ENCODE measurements around the gene FHOD1. TPM values are rescaled to one million over a fixed set of nuclear protein-coding genes. Genes with fewer than 3 reads are reported as not detected.

The FHOD1 gene
- total RNA-seq, 1 donor from 2014 or later: 46.4 TPM

- no peak for DNase-seq (ENCODE audit: low spot score)
Measured at GRCh38 chr16:67277294-67277998, 30.2 kb upstream of the FHOD1 start.

DNA sequence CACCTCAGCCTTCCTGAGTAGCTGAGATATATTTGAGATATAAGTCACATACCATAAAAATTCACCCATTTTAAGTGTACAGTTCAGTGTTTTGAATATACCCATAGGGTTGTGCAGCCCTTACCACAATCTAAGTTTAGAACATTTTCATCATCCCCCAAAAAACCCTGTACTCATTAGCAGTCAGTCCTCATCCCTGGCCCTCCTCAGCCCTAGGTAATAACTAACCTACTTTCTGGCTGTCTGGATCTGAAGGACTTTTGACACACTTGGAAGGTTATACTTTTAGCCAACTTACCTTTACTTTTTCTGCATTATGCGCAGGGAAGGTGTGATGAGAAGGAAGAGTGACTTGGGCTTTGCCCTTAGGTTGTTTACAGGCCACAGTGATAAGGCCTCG is 28.0 kb upstream of the FHOD1 start:
- DNase-seq (ENCODE audit: low spot score): no peak

- no peak for DNase-seq (ENCODE audit: low spot score)
Measured at GRCh38 chr16:67271446-67271845, 24.2 kb upstream of the FHOD1 start.

DNA sequence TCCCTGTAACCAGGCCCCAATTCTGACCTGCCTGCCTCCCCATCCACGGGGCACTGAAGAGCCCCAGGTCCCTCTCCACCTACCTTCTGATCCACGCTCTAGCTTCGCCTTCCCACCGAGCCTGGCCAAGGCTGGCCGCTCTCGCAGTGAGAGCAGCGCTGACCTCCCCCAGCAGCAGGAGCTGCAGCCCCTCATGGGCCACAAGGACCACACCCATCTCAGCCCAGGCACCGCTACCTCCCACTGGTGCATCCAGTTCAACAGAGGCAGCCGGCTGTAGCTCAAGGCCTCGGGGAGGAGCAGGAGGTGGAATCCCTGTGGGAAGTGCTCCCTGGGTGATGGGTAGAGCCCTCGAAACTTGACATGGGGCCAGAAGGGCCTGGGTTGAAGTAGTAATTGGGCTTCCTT is 23.7 kb upstream of the FHOD1 start:
- DNase-seq (ENCODE audit: low spot score): no peak

DNA sequence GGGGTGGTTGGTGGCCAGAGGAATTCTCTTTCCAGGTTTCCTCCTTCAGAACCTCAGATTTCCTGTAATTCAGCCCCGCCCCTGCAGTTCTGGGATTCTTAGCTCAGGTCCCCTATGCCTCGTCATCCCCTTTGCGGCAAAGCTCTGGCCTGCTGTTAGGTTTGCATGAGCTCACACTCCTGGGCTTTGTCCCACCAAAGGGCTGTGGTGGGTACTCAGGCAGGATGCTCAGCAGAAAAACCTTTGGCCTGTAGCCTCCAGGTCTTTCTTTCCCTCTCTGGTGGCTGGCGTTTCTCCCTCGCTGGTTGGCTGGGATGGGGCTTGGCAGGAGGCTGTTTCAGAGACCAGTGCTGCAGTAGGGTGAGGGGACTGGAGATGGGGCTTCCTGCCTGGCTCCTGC is 22.5 kb upstream of the FHOD1 start:
- no peak for DNase-seq (ENCODE audit: low spot score)

DNA sequence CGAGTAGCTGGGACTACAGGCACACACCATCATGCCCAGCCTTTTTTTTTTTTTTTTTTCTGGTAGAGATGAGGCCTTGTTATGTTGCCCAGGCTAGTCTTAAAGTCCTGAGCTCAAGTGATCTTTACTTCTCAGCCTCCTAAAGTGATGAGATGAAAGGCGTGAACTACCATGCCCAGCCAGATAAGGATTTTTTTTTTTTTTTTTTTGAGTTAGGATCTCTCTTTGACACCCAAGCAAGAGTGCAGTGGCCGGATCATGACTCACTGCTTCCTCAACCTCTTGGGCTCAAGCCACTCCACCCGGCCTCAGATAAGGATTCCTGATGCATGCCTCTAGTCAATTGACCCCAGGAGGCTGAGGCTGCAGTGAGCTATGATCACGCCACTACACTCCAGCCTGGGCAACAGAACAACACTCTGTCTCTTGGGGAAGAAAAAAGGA is 20.9 kb upstream of the FHOD1 start:
- DNase-seq (ENCODE audit: low spot score): peak; percentile 67

GRCh38 chr16:67265834-67266233 is 18.6 kb upstream of the FHOD1 start:
- no peak for DNase-seq (ENCODE audit: low spot score)

DNA sequence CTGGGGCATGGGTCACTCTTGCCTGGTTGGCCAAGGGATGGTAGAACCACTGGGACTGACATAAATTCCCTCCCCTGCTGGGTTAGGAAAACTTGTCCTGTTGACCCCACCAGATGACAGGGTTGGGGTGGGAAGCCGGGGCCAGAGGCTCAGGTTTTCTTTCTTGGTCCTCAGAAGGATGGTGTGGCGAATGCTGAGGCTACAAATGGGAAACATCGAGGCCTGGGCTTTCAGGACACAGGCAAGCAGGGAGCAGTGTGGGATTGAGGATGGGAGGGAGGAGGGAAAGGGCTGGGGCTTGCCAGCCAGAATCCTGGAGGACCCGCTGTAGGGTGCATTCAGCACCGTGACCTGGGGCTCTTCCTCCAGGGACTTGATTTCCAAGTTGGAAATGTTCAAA is 17.6 kb upstream of the FHOD1 start:
- no peak for DNase-seq (ENCODE audit: low spot score)

DNA sequence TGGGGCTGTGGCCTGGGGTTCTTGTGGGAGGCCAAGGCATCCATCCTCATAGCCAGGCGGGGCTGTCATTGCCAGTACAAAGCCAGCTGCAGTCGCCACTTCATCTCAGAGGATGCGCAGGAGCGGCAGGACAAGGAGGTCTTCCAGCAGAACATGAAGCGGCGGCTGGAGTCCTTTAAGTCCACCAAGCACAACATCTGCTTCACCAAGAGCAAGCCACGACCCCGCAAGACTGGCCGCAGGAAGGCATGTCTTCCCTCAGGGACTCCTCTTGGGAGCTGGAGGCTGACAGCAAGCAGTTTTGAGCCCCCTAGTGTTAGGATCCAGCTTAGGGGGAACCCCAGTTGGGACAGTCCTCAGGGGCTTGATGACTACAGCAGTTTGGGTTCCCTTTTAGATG is 17.0 kb upstream of the FHOD1 start:
- DNase-seq (ENCODE audit: low spot score): no peak

DNA sequence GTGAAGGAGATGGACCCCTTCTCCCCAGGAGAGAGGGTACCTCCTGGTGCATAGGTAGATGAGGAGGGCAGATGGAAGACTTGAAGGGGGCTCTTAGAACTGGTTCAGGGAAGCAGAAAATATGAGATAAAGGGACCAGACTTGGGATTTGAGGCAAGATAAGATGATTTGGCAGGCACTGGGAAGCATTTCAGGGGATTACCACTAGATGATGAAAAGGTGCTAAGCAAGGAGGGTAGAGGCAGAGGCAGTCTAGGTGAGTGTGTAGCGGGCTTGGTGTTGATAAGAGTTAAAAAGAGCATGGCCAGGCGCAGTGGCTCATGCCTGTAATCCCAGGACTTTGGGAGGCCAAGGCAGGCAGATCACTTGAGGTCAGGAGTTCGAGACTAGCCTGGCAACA is 15.9 kb upstream of the FHOD1 start:
- no peak for DNase-seq (ENCODE audit: low spot score)

DNA sequence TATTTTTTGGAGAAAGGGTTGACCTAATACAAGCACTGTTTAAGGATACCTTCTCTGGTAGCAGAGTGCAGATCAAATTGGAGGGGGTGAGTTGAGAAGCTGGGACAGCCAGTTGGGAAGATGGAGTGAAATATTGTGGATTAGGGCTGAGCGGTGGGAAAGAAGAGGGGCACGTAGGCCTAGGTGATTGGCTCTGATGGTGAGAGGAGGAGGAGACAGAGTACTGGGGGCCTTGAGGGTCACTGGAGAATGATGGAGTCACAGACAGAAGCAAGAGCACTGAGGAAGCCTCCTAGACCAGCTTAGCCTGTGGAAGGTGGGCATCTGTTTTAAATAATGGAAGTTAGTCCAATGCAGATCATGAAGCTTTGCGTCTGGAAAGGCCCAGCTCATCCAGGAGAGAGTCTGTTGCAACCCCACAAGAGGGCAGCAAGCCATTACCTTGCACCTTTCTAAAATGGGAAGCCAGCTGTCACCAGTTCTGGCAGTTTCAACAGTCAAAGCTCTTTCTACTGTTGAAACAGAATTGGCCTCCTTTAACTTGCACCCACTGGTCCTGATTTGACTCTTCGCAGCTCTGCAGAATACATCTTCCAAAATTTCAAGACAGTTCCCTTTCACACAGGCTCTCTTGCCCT is 13.3 kb upstream of the FHOD1 start:
- DNase-seq (ENCODE audit: low spot score): peak; percentile 46

DNA sequence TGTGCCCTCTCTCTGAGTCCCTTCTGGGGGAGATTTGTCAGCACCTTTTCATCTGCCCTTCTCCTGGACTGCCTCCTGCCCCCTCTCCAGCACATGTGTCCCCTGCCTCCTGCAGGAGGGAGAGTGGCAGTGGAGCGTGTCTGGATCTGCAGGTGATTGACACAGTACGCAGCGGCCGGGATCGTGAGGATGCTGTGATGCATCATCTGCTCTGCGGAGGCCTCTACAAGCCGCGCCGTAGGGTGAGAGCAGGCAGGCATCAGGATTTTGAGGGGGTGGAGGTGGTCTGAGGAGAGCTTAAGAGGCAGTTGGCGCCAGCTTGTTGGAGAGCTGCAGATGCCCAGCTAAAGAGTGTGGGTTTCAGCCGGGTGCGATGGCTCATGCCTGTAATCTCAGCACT is 12.4 kb upstream of the FHOD1 start:
- no peak for DNase-seq (ENCODE audit: low spot score)

DNA sequence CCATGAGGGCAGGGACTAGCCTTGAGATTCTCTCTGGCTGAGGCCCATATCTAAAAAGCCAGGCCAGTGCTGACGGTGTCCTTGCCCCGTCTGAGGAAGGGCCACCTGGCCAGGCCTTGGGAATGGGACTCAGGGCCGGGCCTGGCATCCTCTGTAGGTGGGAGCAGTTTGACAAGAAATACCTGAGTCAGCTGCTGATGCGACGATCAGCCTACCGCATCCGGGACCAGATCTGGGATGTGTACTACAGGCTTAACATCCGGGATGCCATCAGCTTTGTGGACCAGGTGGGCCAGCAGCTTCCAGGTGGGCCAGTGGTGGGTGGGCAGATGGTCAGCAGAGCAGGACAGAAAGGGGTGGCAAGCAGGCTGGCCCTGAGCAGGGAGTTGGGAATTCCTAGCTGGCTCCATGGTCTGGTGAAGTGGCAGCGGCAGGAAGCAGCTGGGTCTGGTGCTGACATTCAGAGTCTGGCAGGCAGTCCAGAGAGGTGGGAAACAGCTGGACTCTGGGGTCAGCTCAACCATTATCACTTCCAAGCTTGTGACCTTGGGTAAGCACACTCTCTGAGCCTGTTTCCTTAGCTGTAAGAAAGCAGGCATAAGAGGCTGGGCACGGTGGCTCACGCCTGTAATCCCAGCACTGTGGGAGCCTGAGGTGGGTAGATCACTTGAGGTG is 11.0 kb upstream of the FHOD1 start:
- no peak for DNase-seq (ENCODE audit: low spot score)

- no peak for DNase-seq (ENCODE audit: low spot score)
Measured at GRCh38 chr16:67257486-67258160, 10.3 kb upstream of the FHOD1 start.

GRCh38 chr16:67256701-67257230 is 9.5 kb upstream of the FHOD1 start:
- no peak for DNase-seq (ENCODE audit: low spot score)

DNA sequence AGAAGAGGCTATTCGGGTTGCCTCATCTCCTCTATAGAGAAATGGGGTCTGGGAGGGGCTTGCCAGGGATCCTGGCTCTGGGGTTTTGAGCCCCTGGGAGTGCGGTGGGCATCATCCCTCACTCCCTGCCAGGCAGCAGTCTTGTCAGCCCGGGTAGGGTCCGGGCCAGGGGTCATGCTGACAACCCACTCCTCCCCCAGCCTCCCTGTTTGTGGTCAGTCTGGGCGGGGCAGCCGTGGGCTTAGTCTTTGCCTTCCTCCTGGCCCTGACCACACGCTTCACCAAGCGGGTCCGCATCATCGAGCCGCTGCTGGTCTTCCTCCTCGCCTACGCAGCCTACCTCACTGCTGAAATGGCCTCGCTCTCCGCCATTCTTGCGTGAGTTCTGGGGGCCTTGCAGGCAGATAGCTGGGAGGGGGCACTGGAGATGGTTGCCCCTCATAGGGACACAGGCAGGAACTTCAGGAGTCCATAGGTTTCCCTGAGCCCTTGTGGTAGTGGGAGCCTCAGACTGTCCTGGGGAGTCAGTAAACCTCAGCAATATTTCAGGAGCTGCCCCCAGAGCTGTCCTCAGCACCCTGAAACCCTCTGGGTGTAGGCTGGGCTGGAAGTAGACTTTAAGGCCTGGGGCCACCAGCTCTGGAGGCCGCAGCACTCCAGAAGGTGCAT is 8.4 kb upstream of the FHOD1 start:
- DNase-seq (ENCODE audit: low spot score): no peak

DNA sequence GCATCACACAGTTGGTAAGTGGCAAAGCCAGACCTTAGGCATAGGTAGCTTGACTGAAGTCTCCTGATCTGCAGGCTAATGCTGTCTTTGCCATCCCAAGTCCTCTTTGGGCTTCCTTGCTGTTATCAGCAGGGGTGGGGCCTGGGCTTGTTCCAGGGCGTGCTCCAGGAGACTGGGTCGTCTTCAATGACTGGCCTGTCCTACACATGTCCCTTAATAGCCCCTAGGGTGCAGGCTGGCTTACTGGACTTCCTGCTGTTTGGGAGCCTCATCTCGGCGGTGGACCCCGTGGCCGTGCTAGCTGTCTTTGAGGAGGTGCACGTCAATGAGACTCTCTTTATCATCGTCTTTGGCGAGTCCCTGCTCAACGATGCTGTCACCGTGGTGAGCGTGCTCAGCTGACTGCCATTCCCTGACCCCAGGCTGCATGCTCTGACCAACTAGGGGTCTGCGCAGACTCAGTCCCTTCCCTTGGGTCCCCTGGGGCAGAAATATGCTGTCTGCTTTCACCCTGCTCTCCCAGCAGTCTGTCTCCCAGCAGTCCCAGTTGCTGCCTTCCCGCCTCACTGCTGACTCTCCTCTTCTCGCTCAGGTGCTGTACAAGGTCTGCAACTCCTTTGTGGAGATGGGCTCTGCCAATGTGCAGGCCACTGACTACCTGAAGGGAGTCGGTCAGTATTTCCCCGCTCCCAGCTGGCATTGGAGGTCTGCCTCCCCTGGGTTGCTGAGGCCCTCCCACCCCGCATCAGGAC is 7.7 kb upstream of the FHOD1 start:
- DNase-seq (ENCODE audit: low spot score): no peak

GRCh38 chr16:67252609-67253497 is 5.6 kb upstream of the FHOD1 start:
- DNase-seq (ENCODE audit: low spot score): no peak

GRCh38 chr16:67250045-67250327 is 2.7 kb upstream of the FHOD1 start:
- no peak for DNase-seq (ENCODE audit: low spot score)
